Kidney tubule cell (primary cell): Measurements from ENCODE around the gene CD47.

Source experiments
- DNase-seq: peaks from one replicate; pipeline ENCODE4 v3.0.0-alpha.2; 2018; ENCODE audit warnings: low spot score

Gene CD47

GRCh38 chr3:108051005-108051404 lies 39.8 kb downstream of the CD47 start:
- peak; percentile 30 for DNase-seq

DNA sequence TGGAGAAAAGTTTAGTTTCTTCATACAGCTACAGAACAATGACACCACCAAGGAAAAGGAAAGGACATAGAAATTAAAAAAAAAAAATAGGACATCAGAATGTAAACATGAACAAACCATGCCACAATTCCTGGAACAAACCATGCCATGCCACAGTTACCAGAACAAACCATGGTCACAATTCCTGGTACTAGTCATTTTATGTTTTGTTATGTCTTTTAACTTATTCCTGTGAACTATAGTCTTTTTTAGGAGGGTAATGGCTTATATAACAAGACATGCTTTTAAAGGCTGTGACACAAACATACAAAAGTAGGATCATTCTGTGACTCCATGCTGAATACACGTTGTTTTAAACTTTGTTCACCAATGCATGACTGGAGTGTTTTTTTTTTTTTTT lies 42.8 kb downstream of the CD47 start:
- no peak for DNase-seq

- no peak for DNase-seq
Observed at GRCh38 chr3:108046247-108046646, 44.6 kb downstream of the CD47 start.

- no peak for DNase-seq
Observed at GRCh38 chr3:108044699-108045098, 46.1 kb downstream of the CD47 start.

GRCh38 chr3:108042300-108042699 lies 48.5 kb downstream of the CD47 start:
- no peak for DNase-seq

- no peak for DNase-seq
Observed at GRCh38 chr3:108041253-108041652, 49.6 kb downstream of the CD47 start.

GRCh38 chr3:108037770-108038169 lies 53.1 kb downstream of the CD47 start:
- no peak for DNase-seq

GRCh38 chr3:108036984-108037741 lies 53.7 kb downstream of the CD47 start:
- DNase-seq: no peak

- no peak for DNase-seq
Observed at GRCh38 chr3:108036401-108036800, 54.4 kb downstream of the CD47 start.

DNA sequence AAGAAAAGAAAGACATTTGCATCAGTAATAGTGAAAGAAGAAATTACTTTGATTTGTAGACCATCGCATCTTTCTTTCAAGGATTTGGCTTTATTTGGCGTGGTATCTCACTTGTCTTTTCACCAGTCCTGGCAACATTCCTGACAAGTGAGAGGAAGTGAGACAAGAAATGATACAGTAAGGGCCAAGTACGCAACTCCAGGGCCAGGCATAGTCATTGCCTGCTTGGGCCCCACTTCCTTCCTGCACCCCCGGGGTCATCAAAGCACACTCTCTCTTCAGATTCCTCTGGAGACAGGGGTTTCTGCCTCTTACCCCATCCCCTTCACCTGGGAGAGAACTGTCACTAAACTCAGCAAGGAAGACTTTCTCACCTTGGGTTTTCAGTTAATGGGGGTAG lies 55.1 kb downstream of the CD47 start:
- DNase-seq: no peak

DNA sequence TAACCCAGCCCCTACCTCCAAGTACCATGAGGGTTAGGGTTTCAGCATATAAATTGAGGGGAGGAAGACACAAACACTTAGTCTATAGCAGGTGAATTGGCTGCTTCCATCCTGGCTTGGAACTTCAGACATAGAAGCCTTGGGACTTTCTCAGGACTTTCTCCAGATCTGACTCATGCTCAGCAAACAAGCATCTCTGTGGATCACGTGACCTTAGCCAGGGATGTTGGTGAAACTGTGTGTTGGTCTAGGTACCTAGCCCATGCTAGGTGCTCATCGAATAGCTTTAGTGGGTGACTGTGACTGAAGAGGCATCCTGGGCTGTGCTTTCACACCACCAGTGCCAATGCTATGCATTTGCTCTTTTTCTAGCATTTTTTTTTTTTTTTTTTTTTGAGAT lies 58.9 kb downstream of the CD47 start:
- DNase-seq: peak; percentile 61

DNA sequence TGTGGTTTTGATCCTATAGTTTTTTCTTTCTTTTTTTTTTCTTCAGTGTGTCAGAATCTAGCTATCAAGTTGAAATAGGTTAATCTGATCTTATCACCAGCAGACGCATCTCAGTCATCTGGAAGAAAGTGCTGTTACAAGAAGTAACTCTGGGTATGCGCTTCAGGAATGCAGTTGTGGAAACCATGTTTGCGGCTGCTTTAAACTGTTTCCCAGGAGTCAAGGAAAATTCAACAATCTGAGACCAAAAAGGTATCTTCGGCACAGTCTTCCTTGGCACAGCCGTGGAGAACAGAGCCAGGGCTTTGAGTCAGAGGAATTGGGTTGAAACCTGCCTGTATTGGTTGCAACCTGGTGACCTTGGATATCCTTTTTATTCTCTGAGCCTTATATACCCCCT lies 59.9 kb downstream of the CD47 start:
- no peak for DNase-seq

DNA sequence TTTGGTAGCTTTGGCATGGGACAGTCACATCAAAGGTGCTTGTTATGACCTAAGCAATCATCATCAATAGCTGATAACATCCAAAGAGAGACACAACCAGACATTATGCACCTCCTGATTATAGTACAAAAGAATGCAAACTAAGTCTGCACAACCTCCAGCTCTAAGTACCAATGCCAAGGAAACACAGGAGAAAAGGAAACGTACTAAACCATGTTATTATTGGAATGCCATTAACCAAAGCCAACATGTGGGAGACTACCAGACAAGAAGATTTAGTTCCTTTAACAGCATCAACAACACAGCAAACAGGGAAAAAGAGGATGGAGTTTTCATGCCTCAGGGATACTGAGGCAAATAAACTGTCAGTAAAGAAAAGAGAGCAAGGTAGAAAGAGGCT lies 61.4 kb downstream of the CD47 start:
- no peak for DNase-seq

- DNase-seq: no peak
Observed at GRCh38 chr3:108028896-108029295, 61.9 kb downstream of the CD47 start.

GRCh38 chr3:108025177-108025576 lies 65.7 kb downstream of the CD47 start:
- no peak for DNase-seq

DNA sequence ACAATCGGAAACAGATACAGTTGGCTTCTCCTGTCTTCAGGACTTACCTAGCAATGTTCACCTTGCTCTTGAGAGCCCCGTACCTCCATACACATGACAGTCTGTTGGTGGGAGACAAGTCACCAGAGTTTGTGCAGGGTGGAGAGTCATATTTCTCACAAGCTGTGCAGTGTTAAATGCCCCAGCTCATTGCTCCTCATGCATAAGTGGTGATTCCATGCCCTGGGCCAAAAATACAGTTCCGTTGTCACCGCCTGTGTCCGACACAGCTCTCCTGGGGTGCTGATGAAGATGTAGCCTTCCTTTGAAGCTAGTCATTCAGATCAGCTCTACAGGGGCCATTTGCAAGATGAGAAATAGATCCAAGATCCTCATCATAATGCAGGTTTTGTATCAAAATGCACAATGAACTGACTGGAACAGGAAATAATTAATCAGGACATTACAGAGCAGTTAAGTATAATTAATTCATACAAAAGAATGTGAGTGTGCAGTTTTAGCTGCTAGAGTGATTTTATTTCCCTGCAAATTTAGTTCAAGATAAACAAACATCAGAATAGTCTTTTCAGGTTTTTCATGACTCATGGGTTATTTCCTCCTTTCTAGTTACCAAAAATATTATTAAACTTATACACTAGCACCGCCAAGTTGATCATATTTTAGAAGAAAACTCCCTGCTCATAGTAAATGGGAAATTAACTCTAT lies 66.5 kb downstream of the CD47 start:
- peak; percentile 45 for DNase-seq

- DNase-seq: peak; percentile 76
Observed at GRCh38 chr3:108022256-108023150, 68.3 kb downstream of the CD47 start.

DNA sequence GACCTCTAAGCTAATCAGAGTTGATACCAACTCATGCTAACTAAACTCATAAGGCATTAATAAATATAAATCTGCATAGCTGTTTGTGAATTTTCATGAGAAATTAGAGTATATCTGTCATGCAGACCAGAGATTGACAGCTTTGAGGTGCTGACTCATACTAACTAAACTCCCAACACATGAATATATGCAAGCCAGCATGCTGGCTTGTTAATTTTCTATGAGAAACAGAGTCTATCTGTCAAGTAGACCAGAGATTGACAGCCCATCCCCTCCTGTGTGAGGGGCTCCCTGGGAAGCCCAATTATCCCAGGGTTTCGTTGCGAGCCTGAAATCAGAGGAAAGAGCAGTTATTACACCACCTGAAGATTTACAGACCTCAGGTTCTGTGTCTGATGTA lies 69.3 kb downstream of the CD47 start:
- DNase-seq: no peak

DNA sequence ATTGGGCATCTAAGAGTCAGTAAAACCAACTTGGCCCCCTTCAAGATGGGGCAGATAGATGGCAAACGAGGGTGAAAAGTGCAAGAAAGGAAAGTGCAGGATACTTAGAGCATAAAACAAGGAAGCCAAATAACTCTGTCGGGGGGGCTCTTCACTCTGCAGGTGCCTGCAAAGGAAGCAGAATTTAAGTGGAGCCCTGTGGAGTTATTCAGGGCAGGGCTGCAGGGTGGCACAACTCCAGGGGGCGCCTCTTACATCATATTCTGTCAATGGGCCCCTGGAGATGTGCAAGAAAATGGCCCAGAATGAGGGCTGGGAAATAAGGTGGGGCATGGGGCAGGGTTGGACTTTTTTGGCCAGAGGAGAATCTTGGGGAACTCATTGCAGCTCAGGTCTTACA lies 69.7 kb downstream of the CD47 start:
- no peak for DNase-seq

DNA sequence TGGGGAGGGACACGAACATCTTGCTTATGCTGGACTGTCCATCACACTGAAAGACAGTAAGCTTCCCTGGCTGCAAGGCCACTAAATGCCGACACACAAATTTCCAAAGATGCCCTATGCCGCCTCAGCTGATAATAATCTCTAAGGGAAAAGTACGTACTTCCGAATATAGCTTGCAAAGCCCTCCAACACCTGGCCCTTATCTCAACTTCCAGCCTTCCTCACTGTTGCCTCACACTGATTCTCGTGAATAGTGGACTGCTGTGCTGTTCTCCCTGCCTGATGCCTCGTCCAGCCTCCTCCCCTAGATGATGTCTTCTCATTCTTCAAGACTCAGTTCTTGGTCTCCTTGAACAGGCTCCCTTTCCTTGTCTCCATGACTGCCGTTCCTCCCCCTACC lies 72.3 kb downstream of the CD47 start:
- DNase-seq: no peak

- DNase-seq: no peak
Observed at GRCh38 chr3:108017587-108017986, 73.2 kb downstream of the CD47 start.

GRCh38 chr3:108014943-108015342 lies 75.9 kb downstream of the CD47 start:
- DNase-seq: no peak
